Measurements from ENCODE around the gene BTBD8.
"Not testable (repeated sequence)": the region's sequence is repeated elsewhere in the genome, so short reads cannot be mapped to it uniquely, and the experiment has no call there.

Gene BTBD8

GRCh38 chr1:92080128-92080985, at the start of gene BTBD8:
Gene BTBD8 (plus strand): TSS chr1:92080345. CDS start chr1:92080572, 227 bp downstream.
- DNase-seq, result peak; percentile 83 to 95 (median 89)

DNA sequence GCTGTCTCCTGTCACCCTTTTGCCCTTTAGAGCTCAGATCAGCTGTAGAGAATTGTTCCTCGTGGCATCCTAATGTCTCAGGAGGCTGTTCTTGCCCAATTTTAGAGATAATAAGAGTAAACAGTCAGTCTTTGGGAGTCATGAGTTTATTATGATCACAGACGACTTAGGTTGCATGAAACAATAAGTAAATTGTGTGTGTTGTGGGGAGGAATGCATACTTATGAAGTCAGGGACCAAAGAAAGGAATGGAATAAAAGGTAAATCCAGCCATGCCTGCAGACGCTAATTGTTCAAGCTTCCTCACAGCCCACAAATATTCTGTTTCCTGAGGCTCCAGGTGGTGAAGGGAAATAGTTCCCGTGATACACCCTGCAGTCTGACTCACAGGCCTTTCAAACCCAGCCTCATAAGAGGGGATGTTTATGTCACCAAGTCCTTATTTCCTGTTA, 49.5 kb upstream of the BTBD8 start:
- peak in 2 of 3 experiments; percentile 40 to 65 for DNase-seq

GRCh38 chr1:92031281-92032110, 48.6 kb upstream of the BTBD8 start:
- DNase-seq, result no peak

- DNase-seq, result no peak
Observed at GRCh38 chr1:92037400-92037799, 42.7 kb upstream of the BTBD8 start.

- no peak for DNase-seq
Observed at GRCh38 chr1:92038695-92039346, 41.3 kb upstream of the BTBD8 start.

DNA sequence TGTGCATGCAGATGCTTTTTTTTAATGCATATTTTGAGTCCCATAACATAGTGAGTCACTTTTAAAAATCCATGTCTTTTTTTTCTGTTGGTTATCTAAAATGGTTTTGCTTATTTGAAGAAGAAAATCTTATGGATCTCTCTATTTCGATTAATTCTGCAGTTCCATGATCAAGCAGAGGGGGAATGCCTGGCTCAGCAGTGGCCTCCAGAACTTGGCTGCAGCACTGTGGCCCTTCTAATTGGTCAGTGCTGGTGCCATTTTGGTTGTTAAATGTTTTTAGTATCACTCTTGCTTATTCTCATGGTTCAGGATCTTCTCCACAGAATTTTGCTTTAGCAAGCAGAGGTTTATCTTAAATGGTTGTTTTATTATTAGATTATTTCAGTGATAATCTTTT, 39.2 kb upstream of the BTBD8 start:
- DNase-seq, result no peak

- peak in 1 of 3 experiments; percentile 6 for DNase-seq
Observed at GRCh38 chr1:92043621-92044020, 36.5 kb upstream of the BTBD8 start.

DNA sequence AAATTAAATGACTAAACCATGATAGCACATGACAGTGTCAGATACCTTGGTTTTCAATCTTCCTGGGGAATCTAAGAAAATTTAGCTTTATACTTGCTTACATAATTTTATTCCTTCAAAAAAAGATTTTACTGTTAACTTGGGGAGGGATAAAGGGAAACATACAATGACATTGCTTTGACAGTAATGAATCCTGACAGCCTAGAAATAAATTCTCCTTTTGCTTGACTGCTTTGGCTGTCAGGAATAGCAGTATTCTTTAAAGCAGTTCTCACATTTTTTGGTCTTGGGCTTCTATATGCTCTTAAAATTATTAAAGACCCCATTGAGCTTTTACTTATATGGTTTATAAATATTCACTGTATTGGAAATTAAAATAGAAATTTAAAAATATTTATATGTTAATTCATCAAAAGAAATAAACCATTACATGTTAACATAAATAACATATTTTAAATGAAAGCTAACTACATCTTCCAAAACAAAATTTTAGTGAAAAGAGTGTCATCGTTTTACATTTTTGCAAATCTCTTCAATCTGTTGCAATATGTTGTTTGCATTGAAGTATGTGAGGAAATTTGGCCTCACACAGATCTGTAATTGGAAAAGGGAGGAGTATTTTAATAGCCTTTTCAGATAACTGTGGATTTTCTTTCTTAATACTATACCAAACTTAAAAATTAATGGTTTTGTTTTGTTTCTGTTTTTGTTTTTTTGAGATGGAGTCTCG, 34.2 kb upstream of the BTBD8 start:
- no peak for DNase-seq

- no peak for DNase-seq
Observed at GRCh38 chr1:92051948-92052347, 28.2 kb upstream of the BTBD8 start.

GRCh38 chr1:92065042-92065441, 15.1 kb upstream of the BTBD8 start:
- DNase-seq, result no peak

DNA sequence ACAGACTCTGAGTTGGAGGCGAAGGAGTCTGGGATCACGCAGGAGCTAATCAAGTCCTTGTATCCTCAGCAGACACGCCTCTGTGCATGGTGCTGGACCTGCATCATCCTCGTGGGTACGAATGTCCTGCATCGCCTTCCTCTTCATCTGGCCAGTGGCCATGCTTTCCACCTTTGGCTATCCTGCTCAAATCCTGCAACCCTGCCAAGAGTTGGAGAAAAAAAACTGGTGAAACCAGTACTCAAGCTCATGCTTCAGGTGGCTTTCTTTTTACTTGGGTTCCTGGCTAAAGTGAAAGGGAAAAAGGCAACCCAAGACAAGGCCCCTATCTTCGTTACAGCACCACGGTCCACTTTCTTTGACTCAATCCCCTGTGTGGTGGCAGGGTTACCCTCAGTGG, 13.8 kb upstream of the BTBD8 start:
- DNase-seq, result no peak

DNA sequence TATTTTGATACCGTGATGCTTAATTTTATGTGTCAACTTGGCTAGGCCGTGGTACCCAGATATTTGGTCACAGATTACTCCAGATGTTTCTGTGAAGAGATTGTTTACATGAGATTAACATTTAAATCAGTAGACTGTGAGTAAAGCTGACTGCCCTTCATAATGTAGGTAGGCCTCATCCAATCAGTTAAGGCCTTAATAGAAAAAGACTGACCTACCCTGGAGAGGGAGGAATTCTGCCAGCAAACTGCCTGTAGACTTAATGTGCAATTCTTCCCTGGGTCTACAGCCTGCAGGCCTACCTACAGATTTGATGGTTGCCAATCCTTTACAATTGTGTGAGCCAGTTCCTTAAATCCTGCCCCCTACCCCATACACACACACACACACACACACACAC, 9.3 kb upstream of the BTBD8 start:
- no peak for DNase-seq

DNA sequence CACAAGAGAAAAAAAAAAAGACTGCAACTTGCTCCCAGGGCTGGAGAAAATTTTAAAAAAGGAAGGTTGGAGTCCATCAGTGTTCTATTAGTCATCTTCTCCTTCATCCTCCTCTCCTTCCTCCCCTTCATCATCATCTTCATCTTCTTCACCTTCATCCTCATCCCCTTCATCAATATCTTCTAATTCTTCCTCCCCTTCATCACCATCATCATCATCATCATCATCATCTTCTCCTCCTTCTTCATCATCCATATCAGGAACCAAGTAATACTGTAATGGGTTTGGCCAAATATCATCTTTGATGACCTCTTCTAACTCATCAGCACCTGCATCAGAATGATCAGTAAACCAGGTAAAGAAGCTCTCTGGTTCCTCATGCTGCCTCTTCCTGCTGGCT, 5.7 kb upstream of the BTBD8 start:
- DNase-seq, result not testable (repeated sequence)

DNA sequence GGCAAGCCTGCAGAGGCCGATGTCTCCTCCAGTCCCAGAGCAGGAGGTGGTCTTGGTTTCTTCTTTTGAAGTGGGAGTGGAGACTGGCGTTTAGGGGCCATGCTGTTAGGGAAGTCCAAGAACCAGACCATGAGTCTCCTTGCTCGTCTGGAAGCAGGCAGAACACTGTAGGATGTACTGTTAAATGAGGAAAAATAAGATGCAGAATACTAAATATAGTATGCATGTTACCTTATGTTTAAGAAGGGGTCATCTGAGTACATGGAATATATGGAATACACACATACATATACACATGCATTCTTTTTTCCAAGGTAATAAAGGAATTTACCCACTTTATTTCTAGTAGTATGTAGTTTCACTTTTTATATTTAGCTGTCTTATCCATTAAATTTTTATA, 4.8 kb upstream of the BTBD8 start, which contains the start of gene SETSIP:
SETSIP (minus strand) TSS at position 101 of the 400 bp plus-strand sequence; CDS start at position 101, 0 bp downstream.
- no peak for DNase-seq

DNA sequence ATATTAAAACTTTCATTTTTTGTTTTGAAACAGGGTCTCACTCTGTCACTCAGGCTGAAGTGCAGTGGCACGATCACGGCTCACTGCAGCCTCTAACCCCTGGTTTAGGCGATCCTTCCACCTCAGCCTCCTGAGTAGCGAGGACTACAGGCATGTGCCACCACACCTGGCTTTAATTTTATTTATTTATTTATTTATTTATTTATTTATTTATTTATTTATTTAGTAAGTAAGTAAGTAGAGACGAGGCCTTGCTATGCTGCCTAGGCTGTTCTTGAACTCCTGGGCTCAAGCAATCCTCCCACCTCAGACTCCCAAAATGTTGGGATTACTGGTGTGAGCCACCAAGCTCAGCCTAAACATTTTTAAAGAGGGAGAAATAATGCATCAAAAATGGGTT, 3.8 kb upstream of the BTBD8 start:
- DNase-seq, result no peak

DNA sequence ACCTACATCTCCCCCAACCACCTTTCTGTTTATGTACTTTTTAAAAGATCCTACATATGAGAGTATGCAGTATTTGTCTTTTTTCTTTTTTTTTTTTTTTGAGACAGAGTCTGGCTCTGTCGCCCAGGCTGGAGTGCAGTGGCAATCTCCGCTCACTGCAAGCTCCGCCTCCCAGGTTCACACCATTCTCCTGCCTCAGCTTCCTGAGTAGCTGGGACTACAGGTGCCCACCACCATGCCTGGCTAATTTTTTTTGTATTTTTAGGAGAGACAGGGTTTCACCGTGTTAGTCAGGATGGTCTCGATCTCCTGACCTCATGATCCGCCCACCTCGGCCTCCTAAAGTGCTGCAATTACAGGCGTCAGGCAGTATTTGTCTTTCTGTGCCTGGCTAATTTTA, 2.1 kb upstream of the BTBD8 start:
- DNase-seq, result not testable (repeated sequence)

DNA sequence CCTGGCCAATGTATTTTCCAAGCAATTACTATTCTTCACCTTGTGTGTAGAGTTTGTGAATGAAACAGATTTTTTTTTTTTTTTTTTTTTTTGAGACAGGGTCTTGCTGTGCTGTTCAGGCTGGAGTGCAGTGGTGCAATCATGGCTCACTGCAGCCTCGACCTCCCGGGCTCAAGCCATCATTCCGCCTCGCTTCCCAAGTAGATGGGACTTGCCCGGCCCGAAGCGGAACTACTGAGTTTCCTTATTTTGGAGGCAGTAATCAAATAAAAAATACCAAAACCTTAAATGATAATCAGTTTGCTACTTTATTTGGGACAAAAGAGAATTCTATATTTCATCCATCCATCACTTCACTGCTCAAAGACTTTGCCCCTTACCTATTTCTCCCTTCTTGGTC, 704 bp upstream of the BTBD8 start:
- no peak for DNase-seq

GRCh38 chr1:92081031-92081430, 886 bp downstream of the BTBD8 start:
- no peak for DNase-seq

DNA sequence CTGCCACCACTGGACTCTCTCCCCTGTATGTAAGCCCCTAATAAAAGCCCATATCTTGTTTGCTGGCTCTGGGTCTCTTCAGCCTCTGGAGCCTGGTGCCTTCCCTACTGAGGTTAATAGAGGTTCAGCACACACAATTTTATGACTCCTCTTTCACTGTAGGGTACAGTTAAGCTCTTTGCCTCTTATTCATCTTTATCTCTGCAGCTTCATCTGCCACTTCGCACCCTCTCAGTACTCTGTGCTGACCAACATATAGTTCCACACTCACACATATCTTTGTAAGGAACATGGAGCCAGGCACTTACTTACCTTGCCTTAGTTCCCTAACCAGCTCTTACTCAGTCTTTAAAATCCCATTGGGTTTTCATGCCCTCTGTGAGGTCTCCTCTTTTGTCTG, 4.5 kb downstream of the BTBD8 start:
- no peak for DNase-seq

GRCh38 chr1:92085727-92086126, 5.6 kb downstream of the BTBD8 start:
- no peak for DNase-seq

GRCh38 chr1:92087542-92087941, 7.4 kb downstream of the BTBD8 start:
- peak in 1 of 3 experiments; percentile 5 for DNase-seq

- DNase-seq, result no peak
Observed at GRCh38 chr1:92091625-92092024, 11.5 kb downstream of the BTBD8 start.
